HK-2 (cell line): ENCODE measurements around the gene CHAF1A.

Source experiments
- DNase-seq: peaks from one replicate; pipeline ENCODE4 v3.0.0-alpha.2; 2018; ENCODE audit not compliant: unreplicated experiment

The CHAF1A gene

DNA sequence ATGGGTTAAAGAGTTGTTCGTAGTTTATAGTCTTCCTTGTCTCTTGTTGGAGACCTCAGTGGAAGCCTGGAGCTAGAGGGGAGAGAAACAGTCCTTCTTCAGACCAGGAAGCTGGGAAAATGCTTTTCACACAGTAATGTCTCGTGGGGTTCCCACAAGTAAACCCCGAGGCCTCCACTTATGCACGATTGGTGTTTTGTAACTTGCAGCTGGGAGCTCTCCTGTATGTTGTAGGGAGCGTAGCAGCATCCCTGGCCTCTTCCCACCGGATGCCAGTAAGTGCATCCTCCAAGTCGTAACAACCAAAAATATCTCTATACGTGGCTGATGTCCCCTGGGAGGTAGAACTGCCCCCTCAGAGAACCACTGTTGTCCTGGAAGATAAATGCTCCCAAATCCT lies 3.5 kb downstream of the CHAF1A start:
- no peak for DNase-seq

DNA sequence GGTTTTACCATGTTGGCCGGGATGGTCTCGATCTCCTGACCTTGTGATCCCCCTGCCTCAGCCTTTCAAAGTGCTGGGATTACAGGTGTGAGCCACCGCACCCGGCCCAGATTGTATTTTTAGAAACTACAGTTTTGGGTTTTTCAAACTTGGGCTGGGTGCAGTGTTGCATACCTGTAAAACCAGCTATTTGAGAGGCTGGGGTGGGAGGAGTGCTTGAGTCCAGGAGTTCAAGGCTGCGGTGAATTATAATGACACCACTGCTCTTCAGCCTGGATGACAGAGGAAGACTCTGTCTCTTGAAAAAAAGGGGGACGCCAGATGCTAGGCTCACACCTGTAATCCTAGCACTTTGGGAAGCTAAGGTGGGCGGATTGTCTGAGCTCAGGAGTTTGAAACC lies 4.2 kb downstream of the CHAF1A start:
- no peak for DNase-seq

DNA sequence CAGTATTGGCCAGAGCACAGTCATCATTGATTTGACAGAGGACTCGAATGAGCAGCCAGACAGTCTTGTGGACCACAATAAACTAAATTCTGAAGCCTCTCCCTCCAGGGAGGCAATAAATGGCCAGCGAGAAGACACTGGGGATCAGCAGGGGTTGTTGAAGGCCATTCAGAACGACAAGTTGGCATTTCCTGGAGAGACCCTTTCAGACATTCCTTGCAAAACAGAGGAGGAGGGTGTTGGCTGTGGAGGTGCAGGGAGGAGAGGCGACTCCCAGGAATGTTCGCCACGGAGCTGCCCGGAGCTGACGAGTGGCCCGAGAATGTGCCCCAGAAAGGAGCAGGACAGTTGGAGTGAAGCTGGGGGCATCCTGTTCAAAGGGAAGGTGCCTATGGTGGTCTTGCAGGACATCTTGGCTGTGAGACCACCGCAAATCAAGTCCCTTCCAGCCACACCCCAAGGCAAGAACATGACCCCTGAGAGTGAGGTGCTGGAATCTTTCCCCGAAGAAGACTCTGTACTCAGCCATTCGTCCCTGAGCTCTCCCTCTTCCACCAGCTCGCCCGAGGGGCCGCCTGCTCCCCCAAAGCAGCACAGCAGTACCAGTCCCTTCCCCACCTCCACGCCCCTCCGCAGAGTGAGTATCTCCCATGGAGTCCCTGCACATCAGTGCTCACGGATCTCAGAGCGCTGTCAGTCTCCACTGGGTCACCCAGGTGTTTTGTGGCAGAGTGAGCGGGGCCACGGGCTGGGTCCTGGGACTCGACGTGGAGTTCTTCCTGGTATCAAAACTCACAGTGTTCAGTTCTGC lies 6.9 kb downstream of the CHAF1A start:
- DNase-seq: no peak

GRCh38 chr19:4413588-4413987 lies 11.1 kb downstream of the CHAF1A start:
- DNase-seq: no peak

DNA sequence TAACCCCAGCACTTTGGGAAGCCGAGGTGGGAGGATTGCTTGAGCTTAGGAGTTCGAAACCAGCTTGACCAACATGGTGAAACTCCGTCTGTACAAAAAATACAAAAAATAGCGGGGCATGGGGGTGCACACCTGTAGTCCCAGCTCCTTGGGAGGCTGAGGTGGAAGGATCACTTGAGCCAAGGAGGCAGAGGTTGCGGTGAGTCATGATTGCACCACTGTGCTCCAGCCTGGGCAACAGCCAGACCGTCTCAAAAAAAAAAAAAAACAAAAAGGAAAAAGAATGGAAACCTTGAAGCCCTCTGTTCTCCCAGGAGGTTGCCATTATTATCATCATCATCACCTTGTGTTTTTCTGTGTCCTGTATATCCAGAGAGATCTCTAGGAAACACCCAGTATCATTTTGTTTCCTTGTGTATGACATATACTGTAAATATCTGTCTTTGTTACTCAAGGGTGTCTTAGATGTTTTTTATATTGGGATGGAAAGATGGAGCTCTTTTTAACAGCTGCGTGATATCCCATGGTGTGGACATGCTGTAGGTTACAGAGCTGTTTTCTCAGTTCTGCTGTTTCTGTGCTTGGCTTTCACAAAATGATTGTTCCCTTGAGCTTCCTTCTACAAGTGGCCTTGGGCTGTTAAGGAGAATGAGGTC lies 11.8 kb downstream of the CHAF1A start:
- no peak for DNase-seq

DNA sequence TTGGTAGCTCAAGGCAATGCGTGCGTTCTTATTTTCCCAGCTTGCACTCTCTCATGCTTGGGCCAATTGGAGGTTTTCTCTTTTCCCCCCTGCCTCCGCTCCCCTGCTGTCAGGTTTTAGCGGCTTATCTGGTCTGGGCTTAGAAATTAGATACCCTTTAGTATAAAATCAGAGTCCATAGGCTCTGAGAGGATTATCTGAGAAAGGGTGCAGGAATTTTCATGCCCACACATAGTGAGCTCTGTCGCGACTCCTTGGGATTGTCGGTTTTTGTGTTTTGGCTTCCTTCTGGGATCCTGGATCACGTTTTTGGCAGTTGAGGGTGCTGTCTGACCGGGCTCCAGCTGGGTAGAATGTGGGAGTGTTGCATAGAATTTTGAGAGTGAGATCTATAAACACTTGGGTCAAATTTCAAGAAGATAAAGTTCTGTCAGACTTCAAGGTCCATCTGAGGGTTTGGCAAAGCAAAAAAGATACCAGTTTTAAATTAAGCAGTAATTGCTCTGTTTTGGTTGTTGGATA lies 12.4 kb downstream of the CHAF1A start:
- DNase-seq: no peak

DNA sequence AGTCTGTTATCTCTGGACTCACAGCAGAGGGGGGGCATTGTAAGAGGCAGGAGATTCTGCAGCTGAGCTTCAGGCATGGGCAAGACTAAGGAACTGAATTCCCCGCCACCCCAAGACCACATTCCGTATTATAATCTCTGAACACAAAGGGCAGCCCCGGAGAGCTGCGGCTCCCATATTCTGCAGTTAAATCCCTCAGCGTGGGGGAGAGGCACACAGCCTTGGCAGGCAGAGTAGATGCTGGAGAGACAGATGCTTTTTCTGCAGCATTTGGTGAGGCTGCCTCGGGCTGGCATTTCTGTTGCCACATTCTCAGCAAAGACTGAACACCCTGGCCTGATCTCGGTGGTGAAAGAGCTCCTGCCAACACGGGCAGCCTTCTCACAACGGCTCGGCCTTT lies 12.9 kb downstream of the CHAF1A start:
- no peak for DNase-seq

- no peak for DNase-seq
These were observed 13.8 kb downstream of the CHAF1A start for GRCh38 chr19:4416268-4416667.

DNA sequence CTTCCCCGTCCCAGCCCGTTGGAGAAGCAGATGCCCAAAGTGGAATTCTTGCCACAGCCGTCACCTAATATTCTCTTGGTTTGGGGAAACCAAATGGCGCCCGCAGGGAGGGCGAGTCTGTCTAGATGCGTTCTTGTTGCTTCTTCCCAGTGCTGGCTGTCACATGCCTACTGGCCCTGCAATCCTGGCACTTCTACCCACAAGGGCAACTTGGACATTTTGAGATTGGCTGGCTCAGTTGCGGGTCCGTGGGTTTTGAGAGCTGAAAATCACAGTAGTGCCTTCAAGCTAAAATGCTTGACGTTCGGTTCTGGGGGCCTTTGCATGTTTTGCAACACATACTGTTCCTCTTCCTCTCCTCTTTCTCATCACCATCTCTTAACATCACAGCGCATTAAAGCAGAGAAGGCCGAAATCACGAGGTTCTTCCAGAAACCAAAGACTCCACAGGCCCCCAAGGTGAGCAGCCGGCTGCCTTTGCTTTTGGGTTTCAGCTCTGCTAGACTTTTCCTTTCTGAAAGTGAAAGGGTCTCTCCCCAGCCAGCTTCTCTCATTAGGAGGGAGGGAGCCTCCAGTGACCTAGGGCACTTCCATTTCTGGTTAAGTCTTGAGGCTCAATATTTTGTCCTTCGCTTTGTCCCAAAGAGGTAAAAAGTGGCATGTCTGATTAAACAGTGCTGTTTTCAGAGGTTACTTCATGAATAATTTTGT lies 21.1 kb downstream of the CHAF1A start:
- DNase-seq: no peak

GRCh38 chr19:4425537-4425936 lies 23.1 kb downstream of the CHAF1A start:
- no peak for DNase-seq

DNA sequence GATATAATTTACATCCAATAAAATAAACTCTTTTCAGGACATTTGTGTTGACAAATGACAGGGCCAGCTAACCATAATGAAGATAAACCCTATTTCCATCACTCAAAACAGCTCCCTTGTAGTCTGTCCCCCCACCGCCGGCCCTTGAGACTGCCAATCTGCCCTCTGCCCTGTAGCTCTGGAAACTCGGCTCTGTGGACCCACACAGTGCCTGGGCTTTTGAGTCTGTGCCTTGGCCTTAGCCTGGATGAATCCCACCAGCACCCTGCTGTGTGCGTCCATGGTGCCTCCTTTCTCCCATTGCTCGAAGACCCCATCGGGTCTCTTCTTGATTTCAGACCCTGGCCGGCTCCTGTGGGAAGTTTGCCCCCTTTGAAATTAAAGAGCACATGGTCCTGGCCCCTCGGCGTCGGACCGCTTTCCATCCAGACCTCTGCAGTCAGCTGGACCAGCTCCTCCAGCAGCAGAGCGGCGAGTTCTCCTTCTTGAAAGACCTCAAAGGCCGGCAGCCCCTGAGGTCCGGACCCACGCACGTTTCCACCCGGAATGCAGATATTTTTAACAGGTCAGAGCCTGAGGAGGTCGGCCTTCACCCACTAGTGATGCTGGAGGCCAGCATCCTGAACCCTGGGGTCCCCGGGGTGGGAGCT lies 26.0 kb downstream of the CHAF1A start:
- no peak for DNase-seq

GRCh38 chr19:4429256-4429655 lies 26.8 kb downstream of the CHAF1A start:
- DNase-seq: no peak

- no peak for DNase-seq
These were observed 27.3 kb downstream of the CHAF1A start for GRCh38 chr19:4429771-4430171.

GRCh38 chr19:4430760-4431159 lies 28.3 kb downstream of the CHAF1A start:
- DNase-seq: no peak

GRCh38 chr19:4431296-4431695 lies 28.9 kb downstream of the CHAF1A start:
- no peak for DNase-seq

DNA sequence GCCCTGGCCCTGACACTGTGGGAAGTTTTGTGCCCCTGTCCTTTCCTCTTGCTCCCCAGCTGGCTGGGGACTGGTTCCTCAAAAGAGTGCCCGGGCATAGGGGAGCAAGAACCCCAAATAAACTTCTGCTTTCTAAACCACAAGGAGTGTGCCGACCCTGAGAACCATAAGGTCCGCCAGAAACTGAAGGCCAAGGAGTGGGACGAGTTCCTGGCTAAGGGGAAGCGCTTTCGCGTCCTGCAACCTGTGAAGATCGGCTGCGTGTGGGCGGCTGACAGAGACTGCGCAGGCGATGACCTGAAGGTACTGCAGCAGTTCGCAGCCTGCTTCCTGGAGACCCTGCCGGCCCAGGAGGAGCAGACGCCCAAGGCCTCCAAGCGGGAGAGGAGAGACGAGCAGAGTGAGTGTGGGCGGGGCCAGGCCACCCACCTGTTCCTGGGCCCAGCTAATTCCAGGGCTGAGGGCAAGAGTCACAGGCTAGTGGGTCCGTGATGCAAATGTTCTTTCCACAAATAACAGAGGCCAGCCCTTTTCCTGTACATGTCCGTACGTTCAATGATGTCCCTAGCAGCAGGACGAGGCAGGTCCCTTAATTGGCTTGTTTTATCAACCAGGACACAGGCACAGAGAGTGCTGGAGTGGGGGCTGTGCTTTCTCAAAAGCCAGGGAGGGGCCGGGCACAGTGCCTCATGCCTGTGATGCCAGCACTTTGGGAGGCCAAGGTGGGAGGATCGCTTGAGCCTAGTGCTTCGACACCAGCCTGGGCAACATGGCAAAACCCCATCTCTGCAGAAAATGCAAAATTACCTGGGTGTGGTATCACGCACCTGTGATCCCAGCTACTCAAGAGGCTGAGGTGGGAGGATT lies 29.6 kb downstream of the CHAF1A start:
- DNase-seq: no peak

- no peak for DNase-seq
These were observed 30.6 kb downstream of the CHAF1A start for GRCh38 chr19:4432918-4433506.

DNA sequence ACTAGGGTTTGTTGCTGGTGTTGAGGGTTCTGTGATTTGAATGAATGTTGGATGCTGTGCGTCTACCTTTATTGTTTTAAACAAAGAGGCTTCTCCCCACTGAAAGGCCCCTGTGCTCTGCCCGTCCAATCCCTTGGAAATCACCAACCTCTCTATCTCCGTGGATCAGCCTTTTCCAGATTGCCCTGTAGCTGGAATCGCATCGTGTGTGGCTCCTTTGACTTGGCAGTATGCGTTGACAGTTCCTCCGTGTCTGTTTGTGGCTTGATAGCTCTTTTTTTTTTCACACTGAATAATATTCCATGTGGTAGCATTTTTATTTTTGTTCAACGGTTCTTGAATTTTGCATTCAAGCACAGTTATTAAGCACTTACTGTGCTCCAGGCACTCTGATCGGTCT lies 32.0 kb downstream of the CHAF1A start:
- DNase-seq: no peak

- no peak for DNase-seq
These were observed 33.8 kb downstream of the CHAF1A start for GRCh38 chr19:4436231-4436630.

DNA sequence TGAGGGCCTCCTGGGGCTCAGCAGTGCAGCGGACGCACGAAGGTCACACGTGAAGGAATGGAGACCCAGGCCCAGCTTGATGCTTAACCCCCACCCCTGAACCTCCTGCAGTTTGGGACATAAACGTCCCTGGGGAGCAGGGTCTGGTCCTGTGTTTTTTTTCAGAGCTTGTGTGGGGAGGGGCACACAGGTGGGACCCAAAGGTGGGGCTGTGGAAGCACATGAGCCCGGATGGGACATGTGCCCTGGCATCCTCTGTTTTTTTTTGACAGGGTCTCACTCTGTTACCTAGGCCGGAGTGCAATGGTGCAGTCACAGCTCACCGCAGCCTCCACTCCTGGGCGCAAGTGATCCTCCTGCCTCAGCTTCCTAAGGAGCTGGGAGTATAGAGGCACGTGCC lies 34.7 kb downstream of the CHAF1A start:
- DNase-seq: no peak

GRCh38 chr19:4439243-4439642 lies 36.8 kb downstream of the CHAF1A start:
- DNase-seq: no peak
